Measurements from ENCODE around the gene MAP1B. TPM values are rescaled to one million over a fixed set of nuclear protein-coding genes. Genes with fewer than 3 reads are reported as not detected.

The MAP1B gene
- total and polyA plus RNA-seq, 9 of the 15 experiments (the other 6 are each of a cell fraction or from before 2014, with no cell fraction given), result 5.2 to 66.1 (median 17.3) TPM

DNA sequence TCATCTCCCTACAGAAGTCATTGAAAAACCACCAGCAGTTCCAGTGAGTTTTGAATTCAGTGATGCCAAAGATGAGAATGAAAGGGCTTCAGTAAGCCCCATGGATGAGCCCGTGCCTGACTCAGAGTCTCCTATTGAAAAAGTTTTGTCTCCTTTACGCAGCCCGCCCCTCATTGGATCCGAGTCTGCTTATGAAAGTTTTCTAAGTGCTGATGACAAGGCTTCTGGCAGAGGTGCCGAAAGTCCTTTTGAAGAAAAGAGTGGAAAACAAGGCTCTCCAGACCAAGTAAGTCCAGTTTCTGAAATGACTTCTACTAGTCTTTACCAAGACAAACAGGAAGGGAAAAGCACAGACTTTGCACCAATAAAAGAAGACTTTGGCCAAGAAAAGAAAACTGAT lies 90.1 kb downstream of the MAP1B start:
- Histone ChIP-seq H3K79me2 (ENCODE audit: control insufficient read depth, insufficient read depth, low read length) (no peaks in the 10 kb centered on the region), H3K27me3 (ENCODE audit: control insufficient read depth in 2 of 2, insufficient read depth in 2 of 2, low read length in 2 of 2) (no peaks in the 10 kb centered on the region), H3K9ac (ENCODE audit: insufficient read depth in 1 of 2, low read depth in 2 of 2, low read length in 2 of 2) (no peak overlapping the region), H3K4me3 (no peak overlapping the region), H3K4me2 (ENCODE audit: insufficient read depth, low read length) (no peak overlapping the region), H4K20me1 (replicated peaks; ENCODE audit: control insufficient read depth, insufficient read depth, low read length) (no peaks in the 10 kb centered on the region), H3K4me1 (replicated peaks in 1 of 2; ENCODE audit: control insufficient read depth in 2 of 2, insufficient read depth in 2 of 2, low read length in 2 of 2) (no peaks in the 10 kb centered on the region), H3K27ac (ENCODE audit: extremely low read depth, low read depth, low read length) (no peak overlapping the region), H3K36me3 (ENCODE audit: control insufficient read depth, insufficient read depth, low read length) (peaks cover 85% of the 10 kb centered on the region), H2AFZ (ENCODE audit: low read depth, low read length) (no peak overlapping the region), H3K9me1 (ENCODE audit: control insufficient read depth, insufficient read depth, low read length) (no peaks in the 10 kb centered on the region), H3K9me3 (replicated peaks; ENCODE audit: control insufficient read depth, insufficient read depth, low read depth, low read length) (no peaks in the 10 kb centered on the region)
- FAIRE-seq (no peak), DNase-seq (ENCODE audit: extremely low read depth in 1 of 4, low spot score in 3 of 4) (no peak), ATAC-seq (no peak)
- 86% methylated on average over 5 of the region's 5 CpGs for WGBS (ENCODE audit: insufficient coverage, low coverage, missing lambda C conversion rate)
- no TSS peak for BruUV-seq (replicated peaks)
- intact Hi-C loops (cut with micrococcal nuclease) (no loop called here), in situ Hi-C loops (cut with MboI) (no loop called here)
- ChIA-PET CTCF (ENCODE audit: low intra/inter-chr PET ratio) (no interaction called here), POLR2A (no interaction called here)
- TF ChIP-seq POLR2AphosphoS2 (IDR thresholded peaks at IDR 0.05; ENCODE audit: low read length) (0 out of 2 replicates have a peak, but pooled peaks have one; percentile 22), GATAD2B (IDR thresholded peaks at IDR 0.05; ENCODE audit: borderline replicate concordance) (no peak)

DNA sequence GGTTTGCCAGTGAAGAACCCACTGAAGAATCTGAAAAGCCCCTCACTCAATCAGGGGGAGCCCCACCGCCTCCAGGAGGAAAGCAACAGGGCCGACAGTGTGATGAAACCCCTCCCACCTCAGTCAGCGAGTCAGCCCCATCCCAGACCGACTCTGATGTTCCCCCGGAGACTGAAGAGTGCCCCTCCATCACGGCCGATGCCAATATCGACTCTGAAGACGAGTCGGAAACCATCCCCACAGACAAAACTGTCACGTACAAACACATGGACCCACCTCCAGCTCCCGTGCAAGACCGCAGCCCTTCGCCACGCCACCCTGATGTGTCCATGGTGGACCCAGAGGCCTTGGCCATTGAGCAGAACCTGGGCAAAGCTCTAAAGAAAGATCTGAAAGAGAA lies 92.4 kb downstream of the MAP1B start:
- no peaks in the 10 kb centered on the region for H3K4me1 ChIP-seq (replicated peaks in 1 of 2; ENCODE audit: control insufficient read depth in 2 of 2, insufficient read depth in 2 of 2, low read length in 2 of 2)
- no peak for DNase-seq (ENCODE audit: extremely low read depth in 1 of 4, low spot score in 3 of 4)
- peaks cover 89% of the 10 kb centered on the region for H3K36me3 ChIP-seq (ENCODE audit: control insufficient read depth, insufficient read depth, low read length)
- no peak overlapping the region for H3K4me2 ChIP-seq (ENCODE audit: insufficient read depth, low read length)
- no peak for ATAC-seq
- BruUV-seq (replicated peaks), result no TSS peak
- H3K9me3 ChIP-seq (replicated peaks; ENCODE audit: control insufficient read depth, insufficient read depth, low read depth, low read length), result no peaks in the 10 kb centered on the region
- no peak overlapping the region for H3K27ac ChIP-seq (ENCODE audit: extremely low read depth, low read depth, low read length)
- H3K4me3 ChIP-seq, result no peak overlapping the region
- in situ Hi-C loops (cut with MboI) (no loop called here), intact Hi-C loops (cut with micrococcal nuclease) (no loop called here)
- H3K27me3 ChIP-seq (ENCODE audit: control insufficient read depth in 2 of 2, insufficient read depth in 2 of 2, low read length in 2 of 2), result no peaks in the 10 kb centered on the region
- H3K79me2 ChIP-seq (ENCODE audit: control insufficient read depth, insufficient read depth, low read length), result no peaks in the 10 kb centered on the region
- TF ChIP-seq TCF7 (IDR thresholded peaks at IDR 0.05; ENCODE audit: borderline replicate concordance) (no peak), POLR2G (IDR thresholded peaks at IDR 0.05; ENCODE audit: low read depth, low read length) (0 out of 2 replicates have a peak, but pooled peaks have one; percentile 22), NFIX (CRISPR knock-in tag; IDR thresholded peaks at IDR 0.05; ENCODE audit: low read depth) (no peak), ZNF140 (CRISPR knock-in tag; IDR thresholded peaks at IDR 0.05) (no peak), SAFB2 (IDR thresholded peaks at IDR 0.05; ENCODE audit: borderline replicate concordance, low read depth, low read length, severe bottlenecking) (no peak), DNMT1 (IDR thresholded peaks at IDR 0.05) (no peak)
- TF ChIP-seq, protein P1, sequence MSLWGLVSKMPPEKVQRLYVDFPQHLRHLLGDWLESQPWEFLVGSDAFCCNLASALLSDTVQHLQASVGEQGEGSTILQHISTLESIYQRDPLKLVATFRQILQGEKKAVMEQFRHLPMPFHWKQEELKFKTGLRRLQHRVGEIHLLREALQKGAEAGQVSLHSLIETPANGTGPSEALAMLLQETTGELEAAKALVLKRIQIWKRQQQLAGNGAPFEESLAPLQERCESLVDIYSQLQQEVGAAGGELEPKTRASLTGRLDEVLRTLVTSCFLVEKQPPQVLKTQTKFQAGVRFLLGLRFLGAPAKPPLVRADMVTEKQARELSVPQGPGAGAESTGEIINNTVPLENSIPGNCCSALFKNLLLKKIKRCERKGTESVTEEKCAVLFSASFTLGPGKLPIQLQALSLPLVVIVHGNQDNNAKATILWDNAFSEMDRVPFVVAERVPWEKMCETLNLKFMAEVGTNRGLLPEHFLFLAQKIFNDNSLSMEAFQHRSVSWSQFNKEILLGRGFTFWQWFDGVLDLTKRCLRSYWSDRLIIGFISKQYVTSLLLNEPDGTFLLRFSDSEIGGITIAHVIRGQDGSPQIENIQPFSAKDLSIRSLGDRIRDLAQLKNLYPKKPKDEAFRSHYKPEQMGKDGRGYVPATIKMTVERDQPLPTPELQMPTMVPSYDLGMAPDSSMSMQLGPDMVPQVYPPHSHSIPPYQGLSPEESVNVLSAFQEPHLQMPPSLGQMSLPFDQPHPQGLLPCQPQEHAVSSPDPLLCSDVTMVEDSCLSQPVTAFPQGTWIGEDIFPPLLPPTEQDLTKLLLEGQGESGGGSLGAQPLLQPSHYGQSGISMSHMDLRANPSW (CRISPR knock-in tag; IDR thresholded peaks at IDR 0.05), result no peak
- ChIA-PET CTCF (ENCODE audit: low intra/inter-chr PET ratio) (no interaction called here), POLR2A (interaction anchor here (1.1 kb wide), 1 partner anchor 9 kb away, joined by 3 read pairs; no protein-coding TSS in a partner anchor)
- H3K9me1 ChIP-seq (ENCODE audit: control insufficient read depth, insufficient read depth, low read length), result peaks cover 3% of the 10 kb centered on the region
- no peak overlapping the region; a peak in 1 of 4 replicates for H3K9ac ChIP-seq (ENCODE audit: insufficient read depth in 1 of 2, low read depth in 2 of 2, low read length in 2 of 2)
- 94% methylated on average over 12 of the region's 15 CpGs for WGBS (ENCODE audit: insufficient coverage, low coverage, missing lambda C conversion rate)
- H2AFZ ChIP-seq (ENCODE audit: low read depth, low read length), result no peak overlapping the region
- FAIRE-seq, result no peak
- H4K20me1 ChIP-seq (replicated peaks; ENCODE audit: control insufficient read depth, insufficient read depth, low read length), result no peaks in the 10 kb centered on the region

All from K562 (cell line).